ENCODE measurements around the gene BLVRB. TPM values are rescaled to one million over a fixed set of nuclear protein-coding genes. Genes with fewer than 3 reads are reported as not detected.
A peak's percentile ranks its signal among the peaks of the same experiment; 100 is the strongest.

Gene BLVRB
- total RNA-seq, 2 donors from 2014 or later = 79.8 to 109 TPM

- Histone ChIP-seq H3K4me1 (peaks cover 11% of the 10 kb centered on the region), H3K4me3 (no peak overlapping the region)
- no peak for TF ChIP-seq POLR2A (IDR thresholded peaks at IDR 0.05)
- no peak for TF ChIP-seq CTCF (IDR thresholded peaks at IDR 0.05)
Observed at GRCh38 chr19:40471111-40471510, 5.6 kb upstream of the BLVRB start.

GRCh38 chr19:40469011-40469410 is 3.5 kb upstream of the BLVRB start:
- no peak for ATAC-seq
- DNase-seq = no peak
- intact Hi-C loops (cut with DNase I) = no loop called here

More at GRCh38 chr19:40471111-40471510, 5.6 kb upstream of the BLVRB start:
- ATAC-seq (no peak), DNase-seq (no peak)
- Histone ChIP-seq H3K27me3 (no peaks in the 10 kb centered on the region), H3K27ac (no peak overlapping the region), H3K36me3 (replicated peaks in 1 of 2; ENCODE audit: insufficient read depth in 1 of 2, low read depth in 2 of 2) (no peaks in the 10 kb centered on the region), H3K9me3 (no peaks in the 10 kb centered on the region)
- 89 to 97% methylated on average over 3 of the region's 3 CpGs for WGBS, 2 donors
- intact Hi-C loops (cut with DNase I) = no loop called here

GRCh38 chr19:40466985-40467734 is 1.6 kb upstream of the BLVRB start, which contains the start of gene SPTBN4:
Gene SPTBN4, plus strand, starts transcription at chr19:40467001. Its CDS starts 5,621 bp downstream, at chr19:40472622.
- H3K27ac ChIP-seq = peak within 1 kb of the TSS; percentile 23 to 95 (median 68)
- intact Hi-C loops (cut with DNase I) = no loop called here
- H3K4me3 ChIP-seq = peak within 1 kb of the TSS in 1 of 2 donors; percentile 11
- WGBS, 2 donors = 3 to 11% methylated on average over 25 to 48 of the region's 87 CpGs
- no peaks in the 10 kb centered on the region for H3K27me3 ChIP-seq
- H3K9me3 ChIP-seq = no peaks in the 10 kb centered on the region
- ATAC-seq = no peak
- no peaks in the 10 kb centered on the region for H3K36me3 ChIP-seq (replicated peaks in 1 of 2; ENCODE audit: insufficient read depth in 1 of 2, low read depth in 2 of 2)
- H3K4me1 ChIP-seq = peaks cover 30% of the 10 kb centered on the region
- TF ChIP-seq POLR2A (IDR thresholded peaks at IDR 0.05) (no peak), CTCF (IDR thresholded peaks at IDR 0.05) (no peak)
- peak in 3 of 4 donors; percentile 14 to 20 (median 17) for DNase-seq

More at GRCh38 chr19:40469011-40469410, 3.5 kb upstream of the BLVRB start:
- Histone ChIP-seq H3K4me3 (no peak overlapping the region), H3K27ac (no peak overlapping the region), H3K27me3 (no peaks in the 10 kb centered on the region), H3K4me1 (peaks cover 25% of the 10 kb centered on the region), H3K36me3 (replicated peaks in 1 of 2; ENCODE audit: insufficient read depth in 1 of 2, low read depth in 2 of 2) (no peaks in the 10 kb centered on the region), H3K9me3 (no peaks in the 10 kb centered on the region)
- TF ChIP-seq POLR2A (IDR thresholded peaks at IDR 0.05) = no peak
- no peak for TF ChIP-seq CTCF (IDR thresholded peaks at IDR 0.05)
- WGBS, 2 donors = 90 to 92% methylated on average over 6 of the region's 6 CpGs

GRCh38 chr19:40466219-40466984 is 857 bp upstream of the BLVRB start:
- intact Hi-C loops (cut with DNase I) = no loop called here
- peaks cover 30% of the 10 kb centered on the region for H3K4me1 ChIP-seq

More at GRCh38 chr19:40466219-40466984, 857 bp upstream of the BLVRB start:
- no peak for TF ChIP-seq CTCF (IDR thresholded peaks at IDR 0.05)
- H3K36me3 ChIP-seq (replicated peaks in 1 of 2; ENCODE audit: insufficient read depth in 1 of 2, low read depth in 2 of 2) = no peaks in the 10 kb centered on the region
- peak overlapping the region; percentile 23 to 95 (median 68) for H3K27ac ChIP-seq
- peak; percentile 3 for ATAC-seq
- peak in 3 of 4 donors; percentile 32 to 39 (median 38) for DNase-seq
- H3K27me3 ChIP-seq = no peaks in the 10 kb centered on the region
- H3K4me3 ChIP-seq = peak overlapping the region in 1 of 2 donors; percentile 11
- no peaks in the 10 kb centered on the region for H3K9me3 ChIP-seq
- 10 to 19% methylated on average over 12 to 30 of the region's 48 CpGs for WGBS, 2 donors
